Measurements from ENCODE around the gene DNAH2.

DNAH2 gene

GRCh38 chr17:7727886-7728285, 10.3 kb downstream of the DNAH2 start:
- DNase-seq, result no peak

DNA sequence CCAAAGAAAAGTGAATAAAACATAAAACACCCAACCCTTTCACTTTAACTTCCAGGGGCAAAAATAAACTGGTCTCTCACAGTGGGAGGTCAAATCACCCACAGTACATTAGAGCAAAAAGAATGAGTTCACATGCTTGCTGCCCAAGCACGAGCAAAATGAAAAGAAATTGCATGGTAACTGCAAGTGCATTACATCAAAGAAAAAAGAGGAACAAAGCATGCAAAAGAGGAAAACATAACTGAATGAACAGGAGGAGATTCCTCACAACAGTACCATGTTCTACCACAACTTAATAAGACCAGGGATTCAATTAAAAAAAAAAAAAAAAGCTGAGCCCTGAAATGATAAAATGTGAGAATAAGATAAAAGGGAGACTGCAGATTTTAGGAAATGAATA, 12.3 kb downstream of the DNAH2 start:
- DNase-seq, result no peak

DNA sequence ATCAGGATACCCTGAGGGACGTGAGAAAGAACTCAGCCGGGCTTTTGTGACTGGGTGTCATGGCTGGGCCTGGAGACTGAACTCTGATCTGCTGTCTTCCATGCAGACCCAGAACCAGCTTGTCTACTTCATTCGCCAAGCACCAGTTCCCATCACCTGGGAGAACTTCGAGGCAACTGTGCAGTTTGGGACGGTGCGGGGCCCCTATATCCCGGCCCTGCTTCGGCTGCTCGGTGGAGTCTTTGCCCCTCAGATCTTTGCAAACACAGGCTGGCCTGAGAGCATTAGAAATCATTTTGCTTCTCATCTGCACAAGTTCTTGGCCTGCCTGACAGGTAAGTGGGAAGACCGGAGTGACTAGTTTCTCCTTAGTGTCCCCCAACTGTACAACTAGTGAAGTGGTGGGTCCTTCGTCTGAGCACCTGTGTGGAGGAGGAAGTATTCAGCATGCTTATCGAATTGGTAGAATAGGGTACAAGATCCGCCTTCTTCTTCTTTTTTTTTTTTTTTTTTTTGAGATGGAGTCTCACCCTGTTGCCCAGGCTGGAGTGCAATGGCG, 15.5 kb downstream of the DNAH2 start:
- no peak for DNase-seq

- DNase-seq, result no peak
These were observed 20.1 kb downstream of the DNAH2 start for GRCh38 chr17:7737601-7738000.

DNA sequence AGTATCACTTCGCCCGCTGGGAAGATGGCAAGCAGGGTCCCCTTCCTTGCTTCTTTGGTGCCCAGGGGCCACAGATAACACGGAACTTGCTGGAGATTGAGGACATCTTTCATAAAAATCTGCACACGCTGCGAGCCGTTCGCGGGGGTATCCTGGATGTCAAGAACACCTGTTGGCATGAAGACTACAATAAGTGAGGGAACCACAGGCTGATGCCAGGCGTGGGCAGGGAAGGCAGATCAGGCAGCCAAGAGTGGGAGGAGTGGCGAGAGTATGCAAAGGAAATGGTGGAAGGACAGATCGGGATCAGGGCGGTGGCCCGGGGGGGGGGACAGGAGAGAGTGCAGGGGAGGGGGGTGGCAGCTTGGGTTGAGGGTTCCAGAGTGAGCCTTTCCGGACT, 22.2 kb downstream of the DNAH2 start:
- no peak for DNase-seq

- no peak for DNase-seq
These were observed 23.0 kb downstream of the DNAH2 start for GRCh38 chr17:7740481-7741001.

- no peak for DNase-seq
These were observed 25.2 kb downstream of the DNAH2 start for GRCh38 chr17:7742729-7743128.

DNA sequence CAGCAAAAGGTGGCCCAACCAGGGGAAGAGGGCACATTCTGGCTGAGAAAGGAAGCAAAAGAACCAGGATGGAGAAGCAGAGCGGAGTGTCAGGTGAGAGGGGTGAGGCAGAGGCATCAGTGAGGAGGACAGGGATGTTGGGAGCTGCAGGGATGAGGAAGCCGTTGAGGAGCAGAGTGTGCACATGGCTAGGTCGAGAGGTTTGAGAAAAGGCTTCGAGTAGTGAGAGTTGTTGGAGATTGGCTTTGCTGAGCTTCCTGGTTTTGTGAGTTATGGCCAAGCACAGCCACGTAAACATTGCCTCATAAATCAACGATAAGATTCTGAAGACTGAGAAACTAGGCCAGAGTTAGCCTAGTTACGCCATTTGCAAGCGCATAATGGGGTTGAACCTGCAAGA, 26.9 kb downstream of the DNAH2 start:
- DNase-seq, result no peak

DNA sequence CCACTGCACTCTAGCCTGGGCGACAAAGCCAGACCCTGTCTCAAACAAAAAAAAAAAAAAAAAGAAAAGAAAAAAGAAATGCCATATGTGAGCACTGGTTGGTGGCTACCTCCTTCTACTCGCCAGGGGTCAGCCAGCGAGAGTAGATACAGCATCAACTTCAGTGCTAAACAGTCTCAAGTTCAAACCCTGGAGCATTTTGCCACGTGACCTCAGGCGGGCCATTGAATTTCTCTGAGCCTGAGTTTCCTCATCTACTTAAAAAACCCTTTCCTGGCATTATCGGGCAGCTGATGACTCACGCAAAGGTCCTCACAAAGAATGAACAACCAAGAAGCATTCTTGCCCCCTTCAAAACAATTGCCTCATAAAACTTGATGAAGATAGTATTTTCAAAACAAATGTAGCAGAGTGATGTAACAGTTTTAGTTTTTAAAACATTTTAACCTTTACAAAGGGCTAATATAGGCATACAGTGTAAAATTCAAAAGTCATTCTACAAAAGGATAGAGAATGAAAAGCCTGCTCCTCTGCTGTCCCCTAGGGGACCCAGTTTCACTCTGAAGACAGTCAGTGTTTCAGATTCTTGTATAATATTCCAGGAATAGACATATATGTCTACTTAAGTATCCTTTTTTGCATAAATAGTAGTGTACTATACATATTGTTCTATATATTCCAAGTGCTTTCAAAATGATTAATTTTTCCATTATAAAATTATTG, 28.4 kb downstream of the DNAH2 start:
- no peak for DNase-seq

DNA sequence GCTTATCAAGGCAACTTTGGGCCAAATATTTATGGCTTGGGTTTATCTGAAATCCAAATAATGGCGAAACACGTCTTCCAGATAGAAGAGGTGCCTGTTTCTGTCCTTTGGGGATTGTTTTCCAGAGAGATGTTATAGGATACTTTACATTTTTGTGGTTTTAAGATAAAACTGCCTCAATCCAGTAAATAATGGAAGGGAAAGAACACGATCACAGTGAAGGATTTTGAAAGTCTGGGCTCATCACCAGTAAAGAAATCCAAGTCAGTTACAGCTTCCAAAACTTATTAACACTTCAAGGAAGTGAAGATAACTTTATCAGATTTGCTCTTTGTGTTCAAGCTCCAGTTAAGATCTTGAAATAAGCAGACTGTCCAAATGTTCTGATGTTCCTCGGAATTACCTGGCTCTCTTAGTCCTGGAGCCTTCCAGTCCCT, 30.1 kb downstream of the DNAH2 start:
- DNase-seq, result no peak

GRCh38 chr17:7748076-7748775, 30.7 kb downstream of the DNAH2 start:
- DNase-seq, result no peak

DNA sequence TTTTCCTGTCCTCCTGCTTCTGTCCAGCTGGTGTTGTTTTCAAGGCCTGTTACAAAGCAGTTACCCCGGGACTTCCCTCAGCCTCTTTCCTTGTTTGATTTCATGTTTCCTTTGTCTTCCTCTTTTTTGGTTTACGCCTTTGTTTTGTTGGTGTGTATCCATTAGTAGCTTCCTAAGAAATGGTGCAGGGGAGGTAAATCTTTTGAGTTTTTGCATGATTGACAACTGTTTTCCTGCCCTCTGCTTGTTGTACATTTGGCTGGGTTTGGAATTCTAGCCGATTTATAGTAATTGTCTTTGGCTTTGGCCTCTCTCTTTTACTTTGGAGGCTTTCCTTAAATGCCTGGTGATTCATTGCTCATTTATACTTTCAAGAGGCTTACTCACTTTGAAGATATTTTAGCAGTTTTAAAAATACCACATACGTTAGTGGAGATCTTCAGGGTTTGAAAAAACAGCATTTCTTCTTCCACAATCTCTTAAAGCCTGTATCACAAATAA, 32.8 kb downstream of the DNAH2 start:
- DNase-seq, result no peak

- no peak for DNase-seq
These were observed 37.1 kb downstream of the DNAH2 start for GRCh38 chr17:7754656-7755055.

- DNase-seq, result no peak
These were observed 37.7 kb downstream of the DNAH2 start for GRCh38 chr17:7755095-7755890.

GRCh38 chr17:7756968-7757367, 39.4 kb downstream of the DNAH2 start:
- no peak for DNase-seq

- DNase-seq, result no peak
These were observed 46.4 kb downstream of the DNAH2 start for GRCh38 chr17:7763919-7764318.

DNA sequence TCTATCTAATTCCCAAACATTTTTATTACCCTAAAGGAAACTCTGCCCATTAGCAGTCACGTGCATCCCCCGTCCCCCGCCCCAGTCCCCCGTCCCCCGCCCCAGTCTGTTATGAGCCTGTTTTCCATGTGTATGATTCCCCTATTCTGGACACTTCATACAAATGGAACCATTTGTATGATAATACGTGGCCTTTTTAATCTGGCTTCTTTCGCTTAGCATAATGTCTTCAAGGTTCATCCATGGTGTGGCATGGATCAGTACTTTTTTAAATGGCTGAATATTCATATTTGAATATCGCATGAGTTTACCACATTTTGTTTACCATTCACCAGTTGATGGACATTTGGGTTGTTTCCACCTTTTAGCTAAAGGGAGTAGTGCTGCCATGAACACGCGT, 49.5 kb downstream of the DNAH2 start:
- DNase-seq, result no peak

DNA sequence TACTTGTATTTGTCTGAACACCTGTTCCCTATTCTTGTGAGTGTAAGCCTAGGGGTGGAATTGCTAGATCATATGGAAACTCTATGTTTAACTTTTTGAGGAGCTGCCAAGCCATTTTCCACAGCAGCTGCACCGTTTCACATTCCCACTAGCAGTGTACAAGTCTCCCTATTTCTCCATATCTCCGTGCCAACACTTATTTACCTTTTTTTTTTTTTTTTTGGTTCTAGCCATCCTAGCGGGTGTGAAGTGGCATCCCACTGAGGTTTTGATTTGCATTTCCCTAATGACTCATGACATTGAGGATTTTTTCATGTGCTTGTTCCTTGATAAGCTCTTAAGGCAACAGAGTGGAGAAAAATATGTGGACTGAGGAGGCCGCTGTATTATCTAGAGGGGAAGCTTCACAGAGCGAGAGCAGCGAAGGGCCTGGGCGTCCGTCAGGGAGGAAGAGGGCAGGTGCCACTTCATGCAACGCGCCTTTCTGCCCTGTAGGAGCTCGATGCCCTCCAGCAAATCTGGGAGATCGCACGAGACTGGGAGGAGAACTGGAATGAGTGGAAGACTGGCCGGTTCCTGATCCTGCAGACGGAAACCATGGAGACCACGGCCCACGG, 50.0 kb downstream of the DNAH2 start:
- no peak for DNase-seq

GRCh38 chr17:7769854-7770253, 52.3 kb downstream of the DNAH2 start:
- DNase-seq, result no peak

DNA sequence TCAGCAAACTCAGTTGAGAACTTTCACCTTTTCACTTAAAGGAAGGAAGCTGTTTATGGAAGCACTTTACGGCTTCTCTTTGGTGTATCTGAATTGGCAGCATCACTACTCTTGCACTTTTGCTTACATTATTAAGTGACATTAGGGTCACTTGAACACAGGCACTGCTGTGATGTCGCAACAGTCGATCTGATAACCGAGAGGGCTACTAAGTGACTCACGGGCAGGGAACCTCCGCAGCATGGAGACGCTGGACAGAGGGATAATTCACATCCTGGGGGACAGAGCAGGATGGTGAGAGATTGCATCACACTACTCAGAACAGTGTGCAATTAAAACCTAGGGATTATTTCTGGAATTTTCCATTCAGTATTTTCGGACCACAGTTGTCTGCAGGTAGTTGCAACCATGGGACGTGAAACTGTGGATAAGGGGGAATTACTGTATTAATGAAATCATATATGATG, 56.5 kb downstream of the DNAH2 start:
- no peak for DNase-seq

DNA sequence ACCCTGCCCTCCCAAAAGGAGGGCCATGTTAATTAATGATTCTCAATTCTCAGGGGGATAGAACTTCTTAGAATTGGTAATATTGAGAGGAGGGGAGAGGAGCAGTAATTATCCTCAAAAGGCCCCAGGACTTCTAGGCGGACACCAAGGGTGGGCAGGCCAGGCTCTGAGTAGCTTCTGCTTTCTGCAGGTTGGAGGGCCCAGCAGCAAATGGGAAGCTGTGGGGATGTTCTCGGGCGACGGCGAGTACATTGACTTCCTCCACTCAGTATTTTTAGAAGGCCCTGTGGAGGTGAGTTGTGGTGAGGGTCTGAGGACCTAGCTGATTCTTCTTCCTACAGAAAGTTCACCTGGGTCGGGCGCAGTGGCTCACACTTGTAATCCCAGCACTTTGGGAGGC, 57.5 kb downstream of the DNAH2 start:
- DNase-seq, result no peak

DNA sequence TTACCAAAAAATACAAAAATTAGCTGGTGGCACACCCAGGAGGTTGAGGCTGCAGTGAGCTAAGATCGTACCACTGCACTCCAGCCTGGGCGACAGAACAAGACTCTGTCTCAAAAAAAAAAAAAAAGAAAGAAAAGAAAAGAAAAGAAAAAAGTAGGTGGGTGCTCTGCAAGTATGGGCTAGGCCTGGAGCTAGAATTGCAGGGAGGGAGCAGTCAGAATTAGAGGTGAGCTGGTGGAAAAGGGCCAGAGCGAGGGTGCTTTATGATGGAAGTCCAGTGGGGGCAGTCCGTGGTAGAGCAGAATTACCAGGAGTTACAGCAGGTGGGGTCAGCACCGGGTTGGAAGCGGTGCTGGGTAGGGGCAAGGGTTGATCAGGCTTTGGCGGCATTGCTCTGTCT, 59.5 kb downstream of the DNAH2 start:
- no peak for DNase-seq

GRCh38 chr17:7780736-7781135, 63.2 kb downstream of the DNAH2 start:
- DNase-seq, result no peak

Measured in CD4-positive, alpha-beta T cell treated with Interleukin-1 beta for 1 hour (primary cell).